Caco-2 (cell line): ENCODE results near the gene ASL. TPM values are rescaled to one million over a fixed set of nuclear protein-coding genes. Genes with fewer than 3 reads are reported as not detected.
A peak's percentile ranks its signal among the peaks of the same experiment; 100 is the strongest.
"Not testable (repeated sequence)": the region's sequence is repeated elsewhere in the genome, so short reads cannot be mapped to it uniquely, and the experiment has no call there.

Experiments
- Bru-seq: library from RNA; stranded (reverse); fragments of 400-500 nt; gene quantifications from one replicate; lab custom pipeline; 2021; lab: Mats Ljungman, UMichigan
- BruChase-seq, 2 experiments: library from RNA; stranded (reverse); fragments of 400-500 nt; gene quantifications; one replicate each; lab custom pipeline; 2021; lab: Mats Ljungman, UMichigan
- BruUV-seq: library from RNA; stranded (reverse); fragments of 400-500 nt; replicated peaks from 2 replicates; lab custom pipeline; 2021; lab: Mats Ljungman, UMichigan
- CTCF ChIA-PET: fragments of 300-600 bp; sonication (Branson Sonifier 250); formaldehyde crosslinking; loops from one replicate; lab custom pipeline; 2022; ENCODE audit warnings: antibody characterized with exemption; lab: Charles Lee
- POLR2A ChIA-PET: fragments of 300-600 bp; sonication (Branson Sonifier 250); formaldehyde crosslinking; loops from one replicate; lab custom pipeline; 2022; ENCODE audit warnings: antibody characterized with exemption; lab: Charles Lee
- DNase-seq, 2 experiments: peaks; one replicate each; pipeline versions ENCODE4 v3.0.0 to v3.0.0-alpha.2; 2020 to 2022
- H3K27me3 ChIP-seq: replicated peaks from 2 replicates; pipeline ENCODE4 v1.6.0; 2011; ENCODE audit warnings: low read length; ENCODE audit not compliant: control insufficient read depth, insufficient read depth
- H3K36me3 ChIP-seq: 2 replicates; pipeline ENCODE4 v1.5.1; 2011; ENCODE audit warnings: low read length; ENCODE audit not compliant: control insufficient read depth, insufficient read depth
- H3K4me1 ChIP-seq: fragments of 250-450 bp; sonication (Bioruptor Pico); 2 replicates; pipeline ENCODE4 v1.5.1; 2020; ENCODE audit warnings: mild to moderate bottlenecking
- H3K4me3 ChIP-seq: 2 replicates; pipeline ENCODE4 v1.5.1; 2011; ENCODE audit warnings: low read depth, mild to moderate bottlenecking, control low read depth, low read length
- H3K9me3 ChIP-seq: fragments of 250-450 bp; sonication (Bioruptor Pico); 2 replicates; pipeline ENCODE4 v1.5.1; 2020; ENCODE audit warnings: mild to moderate bottlenecking, moderate library complexity
- H3K27ac Mint-ChIP-seq: one replicate; pipeline ENCODE4 v1.8.0; 2022; ENCODE audit warnings: mixed read lengths; ENCODE audit not compliant: unreplicated experiment
- H3K27me3 Mint-ChIP-seq: one replicate; pipeline ENCODE4 v1.8.0; 2022; ENCODE audit warnings: mixed read lengths; ENCODE audit not compliant: insufficient read depth, unreplicated experiment
- H3K36me3 Mint-ChIP-seq: one replicate; pipeline ENCODE4 v1.8.0; 2022; ENCODE audit warnings: mild to moderate bottlenecking, mixed read lengths; ENCODE audit not compliant: insufficient read depth, unreplicated experiment
- H3K4me1 Mint-ChIP-seq: one replicate; pipeline ENCODE4 v1.8.0; 2022; ENCODE audit warnings: low read depth, mixed read lengths; ENCODE audit not compliant: unreplicated experiment
- H3K4me3 Mint-ChIP-seq: one replicate; pipeline ENCODE4 v1.8.0; 2022; ENCODE audit warnings: mild to moderate bottlenecking, moderate library complexity, mixed read lengths; ENCODE audit not compliant: unreplicated experiment
- H3K9me3 Mint-ChIP-seq: one replicate; pipeline ENCODE4 v1.8.0; 2022; ENCODE audit warnings: mixed read lengths; ENCODE audit not compliant: unreplicated experiment
- intact Hi-C: fragments of 100-400 bp; cut with micrococcal nuclease; formaldehyde crosslinking; loops from one replicate; pipeline ENCODE4 v1.10.0; 2022; ENCODE audit not compliant: unreplicated experiment
- long read RNA-seq: library from polyadenylated mRNA; stranded (forward); transcript quantifications from one replicate; pipeline ENCODE4 v2.0.0, GENCODE V29; 2022
- total RNA-seq: library from RNA; stranded (reverse); gene quantifications from 2 replicates; pipeline ENCODE4 v1.2.3, GENCODE V29; 2022
- TF ChIP-seq, protein P1 (sequence below), 2 experiments: fragments of 200-600 bp in 1 of 2; IDR thresholded peaks; 1 replicate in 1 of 2; 2 replicates in 1 of 2; pipeline versions ENCODE4 v1.5.1 to v1.8.0; 2011 to 2022; ENCODE audit warnings: antibody characterized with exemption in 1 of 2, control low read depth in 1 of 2, inconsistent platforms in 1 of 2, low read depth in 1 of 2, low read length in 1 of 2, mild to moderate bottlenecking in 1 of 2, moderate library complexity in 1 of 2; ENCODE audit not compliant: insufficient read depth in 1 of 2, severe bottlenecking in 1 of 2, unreplicated experiment in 1 of 2

Gene ASL
- 54.9 and 64.0 TPM in 2 replicates for total RNA-seq
- percentile 74 among the genes with signal in this experiment for Bru-seq, nascent RNA
- percentile 68 among the genes with signal in this experiment for BruChase-seq, experiment 1, labeled RNA remaining after a 2-hour chase
- percentile 72 among the genes with signal in this experiment for BruChase-seq, experiment 2, labeled RNA remaining after a 6-hour chase
- long read RNA-seq, transcript ASL-205 (16 exons, 1,622 nt), result minor isoform, 21 of 163 reads
- long read RNA-seq, transcript ASL-201 (17 exons, 2,143 nt), result major isoform, 40 of 163 reads
- long read RNA-seq, partial matches to known transcripts, result 77 of 163 reads
- long read RNA-seq, other reads (novel, unspliced or antisense), result 23 of 163 reads

DNA sequence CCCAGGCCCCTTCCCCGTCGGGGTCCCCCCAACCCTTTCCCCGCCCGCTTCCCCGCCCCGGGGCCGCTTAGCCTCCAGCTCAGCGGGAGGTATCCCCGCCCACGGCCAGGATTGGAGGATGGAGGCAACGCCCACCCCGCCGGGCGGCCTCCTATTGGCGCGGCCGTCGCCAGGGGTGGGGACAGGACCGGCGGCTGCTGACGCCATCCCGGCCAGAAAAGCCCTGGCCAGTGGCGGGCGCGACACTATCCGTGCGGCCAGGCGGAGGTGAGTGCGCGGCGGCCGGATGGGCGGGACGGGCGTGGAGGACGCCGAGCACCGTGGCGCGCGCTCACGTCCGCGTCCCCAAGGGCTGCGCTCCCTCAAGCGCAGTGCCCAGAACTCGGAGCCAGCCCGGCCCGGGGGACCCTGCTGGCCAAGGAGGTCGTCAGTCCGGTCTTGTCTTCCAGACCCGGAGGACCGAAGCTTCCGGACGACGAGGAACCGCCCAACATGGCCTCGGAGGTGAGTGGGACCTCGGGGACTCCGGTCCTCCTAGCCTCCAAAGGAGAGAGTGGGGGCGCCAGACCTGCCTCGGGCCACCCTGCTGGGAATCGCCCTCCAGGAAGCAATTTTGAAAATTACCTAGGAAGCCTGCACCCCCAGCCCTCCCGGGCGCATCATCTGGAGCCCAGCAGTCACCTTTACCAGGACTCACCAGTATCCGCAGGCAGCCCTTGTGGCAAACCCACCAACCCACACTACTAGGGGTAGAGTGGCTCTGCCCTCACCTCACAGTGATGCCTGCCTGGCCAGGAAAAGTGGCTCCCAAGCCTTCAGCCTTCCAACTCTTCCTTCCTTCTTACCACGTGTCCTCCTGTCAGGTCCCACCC is at the start of gene ASL:
TSS of gene ASL (plus strand) at position 230 of the 872 bp plus-strand sequence. CDS start at position 493, 263 bp downstream.
- TF ChIP-seq, protein P1, sequence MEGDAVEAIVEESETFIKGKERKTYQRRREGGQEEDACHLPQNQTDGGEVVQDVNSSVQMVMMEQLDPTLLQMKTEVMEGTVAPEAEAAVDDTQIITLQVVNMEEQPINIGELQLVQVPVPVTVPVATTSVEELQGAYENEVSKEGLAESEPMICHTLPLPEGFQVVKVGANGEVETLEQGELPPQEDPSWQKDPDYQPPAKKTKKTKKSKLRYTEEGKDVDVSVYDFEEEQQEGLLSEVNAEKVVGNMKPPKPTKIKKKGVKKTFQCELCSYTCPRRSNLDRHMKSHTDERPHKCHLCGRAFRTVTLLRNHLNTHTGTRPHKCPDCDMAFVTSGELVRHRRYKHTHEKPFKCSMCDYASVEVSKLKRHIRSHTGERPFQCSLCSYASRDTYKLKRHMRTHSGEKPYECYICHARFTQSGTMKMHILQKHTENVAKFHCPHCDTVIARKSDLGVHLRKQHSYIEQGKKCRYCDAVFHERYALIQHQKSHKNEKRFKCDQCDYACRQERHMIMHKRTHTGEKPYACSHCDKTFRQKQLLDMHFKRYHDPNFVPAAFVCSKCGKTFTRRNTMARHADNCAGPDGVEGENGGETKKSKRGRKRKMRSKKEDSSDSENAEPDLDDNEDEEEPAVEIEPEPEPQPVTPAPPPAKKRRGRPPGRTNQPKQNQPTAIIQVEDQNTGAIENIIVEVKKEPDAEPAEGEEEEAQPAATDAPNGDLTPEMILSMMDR (IDR thresholded peaks at IDR 0.05; ENCODE audit: insufficient read depth in 1 of 2, low read depth in 1 of 2, low read length in 1 of 2, severe bottlenecking in 1 of 2, unreplicated experiment in 1 of 2), result no peak
- peaks cover 1% of the 10 kb centered on the region; the same call in 1 of the 2 replicates for H3K36me3 ChIP-seq
- H3K4me1 Mint-ChIP-seq, result no peaks in the 10 kb centered on the region
- peaks cover 9% of the 10 kb centered on the region for H3K4me1 ChIP-seq
- no peaks in the 10 kb centered on the region for H3K27me3 ChIP-seq
- ChIA-PET CTCF (interaction anchor here (0.5 to 2.2 kb wide), 8 partner anchors 10 to 553 kb away, joined by 3 to 11 read pairs (median 5); partner anchors contain the start of genes CRCP, KCTD7 and TPST1), POLR2A (interaction anchor here (0.5 to 1.0 kb wide), 14 partner anchors 8 to 769 kb away, joined by 3 to 10 read pairs (median 4); partner anchors contain the start of genes CRCP, KCTD7 and TPST1)
- H3K27me3 Mint-ChIP-seq, result no peaks in the 10 kb centered on the region
- no peaks in the 10 kb centered on the region for H3K9me3 ChIP-seq
- H3K27ac Mint-ChIP-seq, result peak within 1 kb of the TSS; percentile 34
- peak; percentile 94 to 98 for DNase-seq
- H3K4me3 ChIP-seq, result peak within 1 kb of the TSS; percentile 82
- H3K4me3 Mint-ChIP-seq, result peak within 1 kb of the TSS; percentile 93
- no peaks in the 10 kb centered on the region for H3K9me3 Mint-ChIP-seq
- H3K36me3 Mint-ChIP-seq, result no peaks in the 10 kb centered on the region
- intact Hi-C loops, result loop anchor here (1.0 to 2.0 kb wide), 3 partner anchors 39 to 337 kb away; partner anchors contain the start of gene CRCP
- BruUV-seq, result TSS peak; percentile 75

DNA sequence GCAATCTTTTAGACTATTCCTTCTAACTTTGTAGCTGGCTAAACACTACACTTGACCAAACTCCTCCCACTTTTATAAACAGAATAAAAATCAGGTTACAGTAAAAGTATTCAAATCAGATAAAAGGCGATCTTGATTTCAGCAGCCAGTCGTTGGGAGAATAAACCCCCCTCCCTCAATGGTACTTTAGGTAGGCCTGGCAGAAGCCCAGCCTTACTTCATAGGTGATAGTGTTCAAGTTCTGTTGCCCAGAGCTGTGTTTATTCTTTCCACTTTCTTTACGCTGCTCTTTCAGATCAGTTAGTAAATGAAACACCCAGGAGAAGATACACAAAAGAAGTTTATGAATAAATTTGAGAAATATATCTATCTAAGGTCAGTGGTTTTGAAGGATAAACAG is 47.3 kb upstream of the ASL start:
- H3K27me3 Mint-ChIP-seq, H3K9me3 ChIP-seq, CTCF ChIA-PET, H3K4me1 ChIP-seq, H3K36me3 ChIP-seq, H3K36me3 Mint-ChIP-seq, H3K27me3 ChIP-seq, BruUV-seq, DNase-seq, H3K4me1 Mint-ChIP-seq, H3K27ac Mint-ChIP-seq, H3K4me3 ChIP-seq, H3K9me3 Mint-ChIP-seq, H3K4me3 Mint-ChIP-seq, intact Hi-C loops: not testable (repeated sequence)
- POLR2A ChIA-PET, result interaction anchor here (0.7 kb wide), 1 partner anchor 111 kb away, joined by 6 read pairs; no protein-coding TSS in a partner anchor

DNA sequence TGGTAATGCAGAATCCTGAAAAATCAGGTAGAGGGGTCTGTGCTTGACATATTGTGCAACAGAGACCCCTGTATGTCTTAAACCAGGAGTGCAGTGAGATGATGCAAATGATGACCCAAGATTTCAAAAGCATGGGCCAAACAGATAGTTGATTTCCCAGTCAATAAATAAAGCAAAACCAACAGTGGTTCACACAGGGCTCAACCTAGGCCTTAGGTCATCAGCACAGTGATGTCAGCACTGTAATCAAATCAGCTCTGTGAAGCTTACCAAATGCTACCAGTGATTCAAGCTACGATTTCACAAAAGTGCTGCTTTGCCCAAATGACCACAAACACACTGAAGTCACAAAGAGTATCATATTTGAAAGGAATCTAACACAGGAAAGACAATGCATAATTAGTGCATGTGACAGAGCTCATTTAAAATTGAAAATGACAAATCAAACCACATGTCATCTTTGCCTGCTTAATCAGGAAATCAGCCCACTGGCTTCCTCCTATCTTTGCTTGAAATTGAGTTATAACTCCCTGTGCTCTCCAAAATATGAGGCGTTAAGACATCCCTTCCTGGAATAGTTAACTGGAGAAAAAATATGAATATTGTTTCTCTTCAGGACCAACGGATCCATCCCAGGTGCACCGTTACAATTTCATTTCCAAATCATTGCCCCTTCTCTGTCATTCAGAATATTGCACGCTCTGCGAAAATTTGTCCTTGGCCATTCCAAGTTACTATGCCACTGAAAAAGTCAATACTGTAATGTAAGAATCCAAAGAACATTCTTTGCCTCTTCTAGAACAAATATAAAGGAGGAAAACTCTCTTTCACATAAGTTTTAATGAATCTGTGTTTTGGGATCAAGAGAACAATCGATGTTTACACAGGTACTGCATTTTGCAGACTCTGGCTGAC is 41.9 kb upstream of the ASL start:
- ChIA-PET POLR2A (no interaction called here), CTCF (no interaction called here)
- H3K4me1 Mint-ChIP-seq, result no peaks in the 10 kb centered on the region
- no peak overlapping the region for H3K4me3 ChIP-seq
- H3K27me3 Mint-ChIP-seq, result no peaks in the 10 kb centered on the region
- H3K9me3 Mint-ChIP-seq, result no peaks in the 10 kb centered on the region
- TF ChIP-seq, protein P1 (IDR thresholded peaks at IDR 0.05; ENCODE audit: insufficient read depth in 1 of 2, low read depth in 1 of 2, low read length in 1 of 2, severe bottlenecking in 1 of 2, unreplicated experiment in 1 of 2), result no peak
- DNase-seq, result no peak
- H3K4me1 ChIP-seq, result no peaks in the 10 kb centered on the region
- no peaks in the 10 kb centered on the region for H3K36me3 Mint-ChIP-seq
- H3K27me3 ChIP-seq, result no peaks in the 10 kb centered on the region
- no peak overlapping the region for H3K4me3 Mint-ChIP-seq
- no peaks in the 10 kb centered on the region for H3K36me3 ChIP-seq
- no peaks in the 10 kb centered on the region for H3K9me3 ChIP-seq
- BruUV-seq, result no TSS peak
- intact Hi-C loops, result loop anchor here (5.0 to 10.0 kb wide), 2 partner anchors 111 to 864 kb away; no protein-coding TSS in a partner anchor
- H3K27ac Mint-ChIP-seq, result no peak overlapping the region

DNA sequence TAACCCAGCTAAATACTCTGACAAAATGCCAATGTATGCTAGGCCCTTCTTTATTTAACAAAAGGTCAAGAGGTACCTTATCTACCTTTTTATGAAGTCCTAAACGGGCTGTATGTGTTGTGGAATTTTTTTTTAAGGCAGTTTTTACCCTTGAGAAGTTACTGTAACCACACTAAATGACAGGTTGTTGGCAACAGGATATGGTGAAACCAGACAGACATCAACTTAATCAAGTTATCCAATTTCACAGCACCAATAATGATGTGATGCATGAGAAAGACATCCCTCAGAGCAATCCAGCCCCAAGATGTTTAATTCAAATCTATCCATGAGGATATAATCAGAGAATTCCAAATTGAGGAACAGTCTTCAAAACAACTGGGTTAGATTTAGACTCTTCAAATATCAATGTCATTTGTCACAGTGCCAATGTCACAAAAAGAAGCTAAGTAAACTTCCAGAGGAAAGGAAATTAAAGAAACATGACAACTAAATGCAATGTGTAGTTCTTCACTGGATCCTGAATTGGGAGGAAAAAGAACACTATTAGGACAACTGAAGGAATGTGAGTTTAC is 41.1 kb upstream of the ASL start:
- CTCF ChIA-PET, POLR2A ChIA-PET, H3K27ac Mint-ChIP-seq, H3K36me3 ChIP-seq, H3K4me3 ChIP-seq, H3K27me3 Mint-ChIP-seq, H3K4me1 ChIP-seq, H3K36me3 Mint-ChIP-seq, H3K4me3 Mint-ChIP-seq, H3K27me3 ChIP-seq, DNase-seq, H3K9me3 Mint-ChIP-seq, H3K9me3 ChIP-seq, BruUV-seq, H3K4me1 Mint-ChIP-seq: not testable (repeated sequence)
- intact Hi-C loops, result loop anchor here (5.0 to 10.0 kb wide), 2 partner anchors 110 to 863 kb away; no protein-coding TSS in a partner anchor
